Neural progenitor cell (in vitro differentiated cells): Measurements from ENCODE around the gene CD74. TPM values are rescaled to one million over a fixed set of nuclear protein-coding genes. Genes with fewer than 3 reads are reported as not detected.

Experiments used
- DNase-seq: peaks from one replicate; pipeline ENCODE4 v3.0.0-alpha.2; 2016; ENCODE audit warnings: low spot score
- H2AFZ ChIP-seq: fragments of 200-600 bp; sonication (generic); replicated peaks from 2 replicates; pipeline ENCODE4 v1.6.1; 2016; ENCODE audit warnings: antibody characterized with exemption
- H3F3A ChIP-seq: fragments of 200-600 bp; sonication (generic); 2 replicates; pipeline ENCODE4 v1.6.1; 2016; ENCODE audit warnings: antibody characterized with exemption, low read depth
- H3K27ac ChIP-seq: fragments of 200-600 bp; sonication (generic); 2 replicates; pipeline ENCODE4 v1.5.1; 2016; ENCODE audit warnings: mild to moderate bottlenecking
- H3K27me3 ChIP-seq: fragments of 200-600 bp; sonication (generic); 2 replicates; pipeline ENCODE4 v1.6.1; 2016; ENCODE audit warnings: mild to moderate bottlenecking, moderate library complexity
- H3K36me3 ChIP-seq: fragments of 200-600 bp; sonication (generic); 2 replicates; pipeline ENCODE4 v1.5.1; 2016
- H3K4me1 ChIP-seq: fragments of 200-600 bp; sonication (generic); 2 replicates; pipeline ENCODE4 v1.6.1; 2016; ENCODE audit warnings: mixed run types
- H3K4me2 ChIP-seq: fragments of 200-600 bp; sonication (generic); 2 replicates; pipeline ENCODE4 v1.6.1; 2016
- H3K4me3 ChIP-seq: fragments of 200-600 bp; sonication (generic); 2 replicates; pipeline ENCODE4 v1.5.1; 2016
- H3K79me2 ChIP-seq: fragments of 200-600 bp; sonication (generic); 2 replicates; pipeline ENCODE4 v1.6.1; 2016; ENCODE audit warnings: low read depth
- H3K9ac ChIP-seq: fragments of 200-600 bp; sonication (generic); 2 replicates; pipeline ENCODE4 v1.6.1; 2016
- H3K9me3 ChIP-seq: fragments of 200-600 bp; sonication (generic); 2 replicates; pipeline ENCODE4 v1.5.1; 2016; ENCODE audit warnings: low read depth
- H4K20me1 ChIP-seq: fragments of 200-600 bp; sonication (generic); 2 replicates; pipeline ENCODE4 v1.6.1; 2016; ENCODE audit warnings: low read depth
- H3K27ac Mint-ChIP-seq: 3 replicates; pipeline ENCODE4 v1.8.0; 2021; ENCODE audit warnings: mixed read lengths
- H3K27me3 Mint-ChIP-seq: 2 replicates; pipeline ENCODE4 v1.8.0; 2022; ENCODE audit warnings: low read depth, mild to moderate bottlenecking, inconsistent platforms, moderate library complexity, mixed read lengths; ENCODE audit not compliant: insufficient read depth
- H3K36me3 Mint-ChIP-seq: 3 replicates; pipeline ENCODE4 v1.8.0; 2021; ENCODE audit warnings: mixed read lengths
- H3K4me1 Mint-ChIP-seq: 3 replicates; pipeline ENCODE4 v1.8.0; 2021; ENCODE audit warnings: mixed read lengths
- H3K4me3 Mint-ChIP-seq: 3 replicates; pipeline ENCODE4 v1.8.0; 2021; ENCODE audit warnings: mild to moderate bottlenecking, moderate library complexity, mixed read lengths
- H3K9me3 Mint-ChIP-seq: 3 replicates; pipeline ENCODE4 v1.8.0; 2020; ENCODE audit warnings: mixed read lengths
- CTCF ChIP-seq: fragments of 200-600 bp; sonication (generic); IDR thresholded peaks from 2 replicates; pipeline ENCODE4 v1.5.1; 2017; ENCODE audit warnings: antibody characterized with exemption, mild to moderate bottlenecking
- EZH2 ChIP-seq: fragments of 200-600 bp; sonication (generic); IDR thresholded peaks from 2 replicates; pipeline ENCODE4 v1.6.1; 2017; ENCODE audit warnings: antibody characterized with exemption, mild to moderate bottlenecking, moderate library complexity
- EZH2phosphoT487 ChIP-seq: fragments of 200-600 bp; sonication (generic); IDR thresholded peaks from 2 replicates; pipeline ENCODE4 v1.6.1; 2017; ENCODE audit warnings: antibody characterized with exemption
- total RNA-seq: library from RNA; depleted of rRNA; stranded (reverse); fragments of >200 nt; gene quantifications from 2 replicates; pipeline ENCODE4 v1.2.3, GENCODE V29; 2015; ENCODE audit warnings: low replicate concordance

The CD74 gene
- total RNA-seq, 1 donor from 2014 or later = 9.8 TPM

GRCh38 chr5:150406723-150407095, 6.0 kb downstream of the CD74 start:
- no peak for DNase-seq
- TF ChIP-seq EZH2 = no peak
- TF ChIP-seq CTCF = no peak
- no peak for TF ChIP-seq EZH2phosphoT487
- Mint-ChIP-seq H3K27me3 (peaks cover 5% of the 10 kb centered on the region), H3K9me3 (no peaks in the 10 kb centered on the region), H3K4me3 (no peak overlapping the region), H3K27ac (no peak overlapping the region), H3K36me3 (peaks cover 3% of the 10 kb centered on the region), H3K4me1 (peaks cover 11% of the 10 kb centered on the region)
- no peaks in the 10 kb centered on the region for H3K36me3 ChIP-seq
- no peaks in the 10 kb centered on the region for H3K9me3 ChIP-seq
- H3F3A ChIP-seq = peaks cover 16% of the 10 kb centered on the region
- H3K4me2 ChIP-seq = no peak overlapping the region
- no peak overlapping the region for H2AFZ ChIP-seq
- no peaks in the 10 kb centered on the region for H4K20me1 ChIP-seq
- no peak overlapping the region for H3K27ac ChIP-seq
- H3K4me3 ChIP-seq = no peak overlapping the region
- H3K9ac ChIP-seq = no peak overlapping the region
- H3K79me2 ChIP-seq = no peaks in the 10 kb centered on the region
- no peaks in the 10 kb centered on the region for H3K27me3 ChIP-seq
- peaks cover 6% of the 10 kb centered on the region for H3K4me1 ChIP-seq

DNA sequence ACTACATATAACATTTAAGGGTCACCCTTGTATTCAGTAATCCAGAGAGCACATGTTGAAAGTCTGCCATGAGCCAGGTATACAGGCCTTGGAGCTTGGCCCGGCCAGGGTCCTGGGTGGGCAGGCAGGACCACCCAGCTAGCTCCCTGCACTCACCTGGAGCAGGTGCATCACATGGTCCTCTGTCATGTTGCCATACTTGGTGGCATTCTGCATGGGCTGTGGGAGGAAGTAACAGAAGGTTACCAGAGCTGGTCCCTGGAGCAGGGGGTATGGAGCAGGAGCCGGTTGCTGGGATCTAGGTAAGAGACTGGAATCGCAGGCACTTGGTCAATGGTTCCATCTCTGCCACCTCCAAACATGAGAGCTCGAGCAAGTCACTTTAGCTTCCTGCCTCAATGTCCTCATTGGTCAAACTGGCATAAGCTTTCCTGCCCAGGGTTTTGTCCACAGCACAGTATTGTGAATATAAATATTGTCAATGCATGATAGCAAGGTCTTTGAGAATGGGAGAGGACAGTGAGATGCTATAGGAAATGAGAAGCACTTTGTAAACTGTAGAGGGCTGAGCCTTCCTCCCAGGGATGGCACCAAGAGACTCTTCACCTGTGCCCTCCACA, 6.5 kb downstream of the CD74 start:
- peaks cover 6% of the 10 kb centered on the region for H3K4me1 ChIP-seq
- H3K27me3 Mint-ChIP-seq = peaks cover 9% of the 10 kb centered on the region
- DNase-seq = no peak
- H3K4me3 Mint-ChIP-seq = no peak overlapping the region
- peaks cover 4% of the 10 kb centered on the region for H3K36me3 Mint-ChIP-seq
- H3K4me3 ChIP-seq = no peak overlapping the region
- peaks cover 13% of the 10 kb centered on the region for H3F3A ChIP-seq
- H3K4me2 ChIP-seq = no peak overlapping the region
- H3K79me2 ChIP-seq = no peaks in the 10 kb centered on the region
- H3K27ac Mint-ChIP-seq = no peak overlapping the region
- no peaks in the 10 kb centered on the region for H3K9me3 ChIP-seq
- no peaks in the 10 kb centered on the region for H3K36me3 ChIP-seq
- no peaks in the 10 kb centered on the region for H3K27me3 ChIP-seq
- no peak overlapping the region for H3K9ac ChIP-seq
- no peak for TF ChIP-seq EZH2phosphoT487
- TF ChIP-seq CTCF = no peak
- no peak for TF ChIP-seq EZH2
- H3K9me3 Mint-ChIP-seq = no peaks in the 10 kb centered on the region
- H4K20me1 ChIP-seq = no peaks in the 10 kb centered on the region
- no peak overlapping the region for H2AFZ ChIP-seq
- H3K27ac ChIP-seq = no peak overlapping the region
- H3K4me1 Mint-ChIP-seq = peaks cover 14% of the 10 kb centered on the region

GRCh38 chr5:150404941-150405816, 7.5 kb downstream of the CD74 start:
- Mint-ChIP-seq H3K4me1 (peaks cover 14% of the 10 kb centered on the region), H3K9me3 (no peaks in the 10 kb centered on the region), H3K36me3 (peaks cover 11% of the 10 kb centered on the region), H3K27ac (no peak overlapping the region), H3K27me3 (peaks cover 9% of the 10 kb centered on the region), H3K4me3 (no peak overlapping the region)
- Histone ChIP-seq H3K9me3 (no peaks in the 10 kb centered on the region), H3K27me3 (no peaks in the 10 kb centered on the region), H4K20me1 (no peaks in the 10 kb centered on the region), H3K4me1 (peaks cover 3% of the 10 kb centered on the region), H3K4me2 (no peak overlapping the region), H3F3A (peaks cover 3% of the 10 kb centered on the region), H3K79me2 (no peaks in the 10 kb centered on the region), H3K27ac (no peak overlapping the region), H3K4me3 (no peak overlapping the region), H3K9ac (no peak overlapping the region), H2AFZ (no peak overlapping the region), H3K36me3 (no peaks in the 10 kb centered on the region)
- no peak for DNase-seq
- TF ChIP-seq CTCF (no peak), EZH2 (no peak), EZH2phosphoT487 (no peak)
